ENCODE results near the gene SOX5.

SOX5 gene

DNA sequence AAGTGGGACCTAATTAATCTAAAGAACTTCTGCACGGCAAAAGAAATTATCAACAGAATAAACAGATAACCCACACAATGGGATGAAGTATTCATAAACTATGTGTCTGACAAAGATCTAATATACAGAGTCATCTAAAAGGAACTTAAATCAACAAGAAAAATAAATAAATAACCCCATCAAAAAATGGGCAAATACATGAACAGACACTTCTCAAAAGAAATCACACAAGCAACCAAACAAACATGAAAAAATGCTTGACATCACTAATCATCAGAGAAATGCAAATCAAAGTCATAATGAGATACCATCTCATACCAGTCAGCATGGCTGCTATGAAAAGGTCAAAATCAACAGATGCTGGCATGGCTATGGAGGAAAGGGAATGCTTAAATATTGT, 466.9 kb downstream of the SOX5 start:
- DNase-seq: no peak
